ENCODE measurements around the gene ZEB2. TPM values are rescaled to one million over a fixed set of nuclear protein-coding genes. Genes with fewer than 3 reads are reported as not detected.

The ZEB2 gene
- total and polyA plus RNA-seq, 10 of the 15 experiments (the other 5 are each of a cell fraction or from before 2014, with no cell fraction given) = 0.14 to 3.2 (median 0.84) TPM

- TF ChIP-seq TARDBP (IDR thresholded peaks at IDR 0.05; ENCODE audit: borderline replicate concordance) (no peak), GABPA (IDR thresholded peaks at IDR 0.05; ENCODE audit: low read depth) (no peak), IKZF1 (conservative IDR thresholded peaks at IDR 0.05) (no peak), ZNF687 (IDR thresholded peaks at IDR 0.05) (no peak), ZBTB40 (IDR thresholded peaks at IDR 0.05; ENCODE audit: borderline replicate concordance) (no peak), MTA3 (IDR thresholded peaks at IDR 0.05; ENCODE audit: borderline replicate concordance, low read length) (no peak), SIN3A (IDR thresholded peaks at IDR 0.05; ENCODE audit: low read depth, low read length) (no peak), WRNIP1 (IDR thresholded peaks at IDR 0.05; ENCODE audit: borderline replicate concordance, low read depth, low read length) (no peak)
- TF ChIP-seq, protein P1, sequence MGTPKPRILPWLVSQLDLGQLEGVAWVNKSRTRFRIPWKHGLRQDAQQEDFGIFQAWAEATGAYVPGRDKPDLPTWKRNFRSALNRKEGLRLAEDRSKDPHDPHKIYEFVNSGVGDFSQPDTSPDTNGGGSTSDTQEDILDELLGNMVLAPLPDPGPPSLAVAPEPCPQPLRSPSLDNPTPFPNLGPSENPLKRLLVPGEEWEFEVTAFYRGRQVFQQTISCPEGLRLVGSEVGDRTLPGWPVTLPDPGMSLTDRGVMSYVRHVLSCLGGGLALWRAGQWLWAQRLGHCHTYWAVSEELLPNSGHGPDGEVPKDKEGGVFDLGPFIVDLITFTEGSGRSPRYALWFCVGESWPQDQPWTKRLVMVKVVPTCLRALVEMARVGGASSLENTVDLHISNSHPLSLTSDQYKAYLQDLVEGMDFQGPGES (IDR thresholded peaks at IDR 0.05) = no peak
- ATAC-seq = no peak
- no TSS peak for BruUV-seq (replicated peaks)
- H3K4me2 ChIP-seq (ENCODE audit: control insufficient read depth, insufficient read depth) = no peak overlapping the region
- H4K20me1 ChIP-seq (ENCODE audit: control insufficient read depth, insufficient read depth) = no peaks in the 10 kb centered on the region
- peaks cover 3% of the 10 kb centered on the region for H3K4me1 ChIP-seq (ENCODE audit: control insufficient read depth, insufficient read depth, low read length)
- no peaks in the 10 kb centered on the region for H3K79me2 ChIP-seq (ENCODE audit: control insufficient read depth, insufficient read depth, low read length)
- intact Hi-C loops (cut with micrococcal nuclease; ENCODE audit: unreplicated experiment) = no loop called here
- no peak for FAIRE-seq
- ChIA-PET CTCF (interaction anchor here (0.7 to 1.6 kb wide), 4 partner anchors 13 to 171 kb away, joined by 3 to 12 read pairs (median 3); no protein-coding TSS in a partner anchor), RAD21 (ENCODE audit: unreplicated experiment) (interaction anchor here (0.6 to 7.7 kb wide), 2 partner anchors 12 to 26 kb away, joined by 4 to 35 read pairs; no protein-coding TSS in a partner anchor), SMC1A (ENCODE audit: uncharacterized antibody, unreplicated experiment) (interaction anchor here (0.6 to 3.8 kb wide), 6 partner anchors 10 to 106 kb away, joined by 3 to 17 read pairs (median 4); no protein-coding TSS in a partner anchor), POLR2A (interaction anchor here (0.6 to 0.8 kb wide), 3 partner anchors 12 to 1218 kb away, joined by 3 read pairs; no protein-coding TSS in a partner anchor)
- in situ Hi-C loops (cut with MboI) = no loop called here
- no peaks in the 10 kb centered on the region for H3K36me3 ChIP-seq (ENCODE audit: control insufficient read depth in 2 of 2, insufficient read depth in 2 of 2, low read length in 1 of 2)
- no peak overlapping the region for H3K27ac ChIP-seq (ENCODE audit: control insufficient read depth, insufficient read depth)
- no peak overlapping the region for H3K9ac ChIP-seq (ENCODE audit: control insufficient read depth, insufficient read depth, low read length)
- no peaks in the 10 kb centered on the region for H3K27me3 ChIP-seq (replicated peaks in 1 of 2; ENCODE audit: control insufficient read depth in 2 of 2, insufficient read depth in 2 of 2, low read length in 1 of 2)
- H3K9me3 ChIP-seq (replicated peaks; ENCODE audit: control insufficient read depth, insufficient read depth, low read length) = no peaks in the 10 kb centered on the region
- H3K4me3 ChIP-seq = no peak overlapping the region
- no peak overlapping the region for H2AFZ ChIP-seq (ENCODE audit: control insufficient read depth, low read depth, low read length)
- DNase-seq (ENCODE audit: low read depth, low spot score) = no peak
Measured at GRCh38 chr2:144369416-144369815, 150.5 kb downstream of the ZEB2 start.

Measured in GM12878 (cell line).